HepG2 (cell line): ENCODE results near the gene STX10. TPM values are rescaled to one million over a fixed set of nuclear protein-coding genes. Genes with fewer than 3 reads are reported as not detected.

Source experiments
- ARID4A ChIP-seq: sonication (generic); formaldehyde crosslinking; IDR thresholded peaks from 2 replicates; pipeline ENCODE4 v1.5.0; 2020; ENCODE audit warnings: mild to moderate bottlenecking, missing genetic modification reagents, borderline replicate concordance
- GATAD2A ChIP-seq: IDR thresholded peaks from 2 replicates; pipeline ENCODE4 v1.6.1; 2016
- HES4 ChIP-seq: sonication (generic); formaldehyde crosslinking; IDR thresholded peaks from 2 replicates; pipeline ENCODE4 v1.9.0; 2021; ENCODE audit warnings: mild to moderate bottlenecking, missing genetic modification reagents, borderline replicate concordance
- POLR2A ChIP-seq, 2 experiments: IDR thresholded peaks; 2 replicates each; pipeline ENCODE4 v1.6.1; 2011; ENCODE audit warnings: low read depth in 2 of 2, low read length in 2 of 2, mild to moderate bottlenecking in 1 of 2, moderate library complexity in 1 of 2; ENCODE audit not compliant: insufficient read depth in 1 of 2
- RERE ChIP-seq: IDR thresholded peaks from 2 replicates; pipeline ENCODE4 v1.6.1; 2016; ENCODE audit warnings: low read depth, missing genetic modification reagents, missing compliant biosample characterization
- SNAPC2 ChIP-seq: sonication (generic); formaldehyde crosslinking; IDR thresholded peaks from 2 replicates; pipeline ENCODE4 v1.8.1; 2022; ENCODE audit warnings: mild to moderate bottlenecking, missing genetic modification reagents
- SRSF4 ChIP-seq: fragments of 200-400 bp; formaldehyde crosslinking; IDR thresholded peaks from one replicate; pipeline ENCODE4 v1.6.1; 2018; ENCODE audit warnings: mild to moderate bottlenecking, low read depth, low read length, moderate library complexity; ENCODE audit not compliant: poor library complexity, severe bottlenecking
- TCF12 ChIP-seq, 2 experiments: fragments of 450-650 bp in 1 of 2; sonication (generic) in 1 of 2; formaldehyde crosslinking in 1 of 2; IDR thresholded peaks; 2 replicates each; pipeline versions ENCODE4 v1.6.1 to v1.8.0; 2017 to 2022; ENCODE audit warnings: antibody characterized with exemption in 1 of 2, mild to moderate bottlenecking in 1 of 2, missing genetic modification reagents in 1 of 2, moderate library complexity in 1 of 2
- ZNF101 ChIP-seq: sonication (generic); formaldehyde crosslinking; IDR thresholded peaks from 2 replicates; pipeline ENCODE4 v1.4.0; 2020; ENCODE audit warnings: mild to moderate bottlenecking, low read depth, missing genetic modification reagents, borderline replicate concordance
- ZNF547 ChIP-seq: sonication (generic); formaldehyde crosslinking; IDR thresholded peaks from 2 replicates; pipeline ENCODE4 v1.5.1; 2020; ENCODE audit warnings: mild to moderate bottlenecking, missing genetic modification reagents
- ZNF644 ChIP-seq: IDR thresholded peaks from 2 replicates; pipeline ENCODE4 v1.6.1; 2016; ENCODE audit warnings: low read depth
- ZNF773 ChIP-seq: sonication (generic); formaldehyde crosslinking; IDR thresholded peaks from 2 replicates; pipeline ENCODE4 v1.4.0; 2020; ENCODE audit warnings: missing genetic modification reagents, borderline replicate concordance
- ZNF841 ChIP-seq: sonication (generic); formaldehyde crosslinking; IDR thresholded peaks from 2 replicates; pipeline ENCODE4 v1.8.1; 2023; ENCODE audit warnings: missing genetic modification reagents, borderline replicate concordance
- polyA plus RNA-seq, 8 experiments: library from polyadenylated mRNA; depleted of rRNA in 3 of 8; stranded (reverse) in 7 of 8; unstranded in 1 of 8; fragments of >200 nt; fragmentation: Illumina TruSeq in 4 of 8; extraction: Trizol in 4 of 8; gene quantifications; 2 replicates each; pipeline versions ENCODE4 v1.2.1 to v1.2.3, GENCODE V29; 2011 to 2016; ENCODE audit warnings: low read depth in 4 of 8, missing spikeins in 1 of 8, mixed read lengths in 1 of 8; ENCODE audit not compliant: insufficient read depth in 1 of 8
- total RNA-seq, 5 experiments: library from RNA; depleted of rRNA; stranded (reverse); fragments of >200 nt; fragmentation: Illumina TruSeq; extraction: Trizol; gene quantifications; 2 replicates each; pipeline ENCODE4 v1.2.3, GENCODE V29; 2016; ENCODE audit warnings: low read depth in 1 of 5
- TF ChIP-seq, protein P1 (sequence below): sonication (generic); formaldehyde crosslinking; IDR thresholded peaks from 2 replicates; pipeline ENCODE4 v1.8.1; 2023; ENCODE audit warnings: mild to moderate bottlenecking, missing genetic modification reagents, borderline replicate concordance
- TF ChIP-seq, protein P2 (sequence below), 2 experiments: sonication (generic) in 1 of 2; formaldehyde crosslinking in 1 of 2; IDR thresholded peaks; 2 replicates each; pipeline versions ENCODE4 v1.5.1 to v1.6.1; 2011 to 2020; ENCODE audit warnings: borderline replicate concordance in 1 of 2, low read depth in 1 of 2, low read length in 1 of 2, mild to moderate bottlenecking in 1 of 2, missing genetic modification reagents in 1 of 2, moderate library complexity in 1 of 2

The STX10 gene
- total and polyA plus RNA-seq, 2 of the 13 experiments (the other 11 are each of a cell fraction or from before 2014, with no cell fraction given) = 47.9 to 66.4 TPM

DNA sequence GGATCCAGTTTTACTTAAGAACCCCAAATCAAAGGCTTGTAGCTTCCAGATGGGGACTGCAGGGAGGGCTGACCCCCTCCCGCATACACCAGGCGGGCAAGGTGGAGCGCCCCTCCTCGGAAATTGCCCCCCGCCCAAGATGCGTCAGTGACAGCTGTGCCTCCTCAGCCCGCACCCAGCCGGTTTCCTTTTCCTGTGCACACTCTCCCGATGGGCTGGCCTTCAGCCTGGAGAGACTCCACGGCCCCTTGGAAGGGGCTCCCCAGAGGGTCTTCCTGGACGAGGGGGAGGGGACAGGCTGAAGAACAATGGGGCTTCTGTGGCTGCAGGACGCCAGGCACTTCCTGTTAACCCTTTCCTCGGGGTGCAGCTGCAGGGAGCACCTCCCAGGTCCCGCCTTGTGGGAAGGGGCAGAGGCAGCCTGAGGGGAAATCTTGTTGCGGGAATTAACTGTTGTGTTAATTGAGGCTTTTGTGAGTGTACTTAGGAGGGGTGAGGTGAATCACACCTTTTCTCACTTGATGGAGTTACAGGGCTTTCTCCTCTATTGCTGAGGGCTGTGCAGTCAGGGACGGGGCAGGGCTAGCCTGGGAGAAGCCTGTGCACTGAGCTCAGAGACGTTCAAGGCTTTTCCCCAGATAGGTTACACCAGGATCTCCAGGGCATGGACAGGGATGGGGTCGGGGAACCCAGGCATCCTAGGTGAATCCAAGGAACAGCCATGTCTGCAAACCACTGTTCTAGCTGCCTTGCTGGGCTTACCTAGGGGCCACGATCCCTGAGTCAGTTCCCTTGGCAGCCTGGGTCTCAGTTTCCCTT, 14.4 kb upstream of the STX10 start (continued):
- no peak for TF ChIP-seq SRSF4
- no peak for TF ChIP-seq ZNF841 (CRISPR knock-in tag)
- peak; percentile 16; the same call in 1 of the 2 replicates for TF ChIP-seq ZNF547 (CRISPR knock-in tag)
- TF ChIP-seq ZNF644 (CRISPR knock-in tag) = no peak
- TF ChIP-seq SNAPC2 (CRISPR knock-in tag) = no peak
- no peak for TF ChIP-seq TCF12 (IDR thresholded peaks at IDR 0.05)
- no peak for TF ChIP-seq TCF12 (CRISPR knock-in tag; IDR thresholded peaks at IDR 0.05)
- TF ChIP-seq ZNF101 = no peak
- TF ChIP-seq ARID4A = peak; percentile 70; the same call in 1 of the 2 replicates
- TF ChIP-seq RERE (CRISPR knock-in tag) = no peak
- TF ChIP-seq GATAD2A (CRISPR knock-in tag) = peak; percentile 97
- TF ChIP-seq, protein P1, sequence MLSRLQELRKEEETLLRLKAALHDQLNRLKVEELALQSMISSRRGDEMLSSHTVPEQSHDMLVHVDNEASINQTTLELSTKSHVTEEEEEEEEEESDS (CRISPR knock-in tag) = no peak
- TF ChIP-seq HES4 (CRISPR knock-in tag) = no peak
- peak in 1 of 2 experiments; percentile 75; a peak in 2 of 4 replicates for TF ChIP-seq POLR2A (IDR thresholded peaks at IDR 0.05; ENCODE audit: insufficient read depth in 1 of 2, low read depth in 2 of 2, low read length in 2 of 2)
- TF ChIP-seq ZNF773 (CRISPR knock-in tag) = no peak; the same call in 1 of the 2 replicates
- TF ChIP-seq, protein P2, sequence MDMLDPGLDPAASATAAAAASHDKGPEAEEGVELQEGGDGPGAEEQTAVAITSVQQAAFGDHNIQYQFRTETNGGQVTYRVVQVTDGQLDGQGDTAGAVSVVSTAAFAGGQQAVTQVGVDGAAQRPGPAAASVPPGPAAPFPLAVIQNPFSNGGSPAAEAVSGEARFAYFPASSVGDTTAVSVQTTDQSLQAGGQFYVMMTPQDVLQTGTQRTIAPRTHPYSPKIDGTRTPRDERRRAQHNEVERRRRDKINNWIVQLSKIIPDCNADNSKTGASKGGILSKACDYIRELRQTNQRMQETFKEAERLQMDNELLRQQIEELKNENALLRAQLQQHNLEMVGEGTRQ (IDR thresholded peaks at IDR 0.05; ENCODE audit: low read depth, low read length) = no peak
- TF ChIP-seq, protein P2 (CRISPR knock-in tag; IDR thresholded peaks at IDR 0.05; ENCODE audit: borderline replicate concordance) = no peak; the same call in 1 of the 2 replicates
